ENCODE data around the gene NUAK1. TPM values are rescaled to one million over a fixed set of nuclear protein-coding genes. Genes with fewer than 3 reads are reported as not detected.

Gene NUAK1
- total RNA-seq, 1 experiment from 2014 or later = 10.1 TPM

- H3K79me1 ChIP-seq (ENCODE audit: insufficient read depth, low read depth, low read length, poor library complexity, severe bottlenecking) = no peaks in the 10 kb centered on the region
- H4K91ac ChIP-seq (ENCODE audit: insufficient read length, low read depth, low read length) = no peak overlapping the region
- H3K4me1 ChIP-seq (ENCODE audit: insufficient read depth, low read length) = peaks cover 23% of the 10 kb centered on the region
- peaks cover 16% of the 10 kb centered on the region for H3K23me2 ChIP-seq (ENCODE audit: insufficient read length, low read depth, low read length, poor library complexity, severe bottlenecking)
- H2AFZ ChIP-seq (ENCODE audit: low read length) = no peak overlapping the region
- Mint-ChIP-seq H3K36me3 (ENCODE audit: insufficient read depth in 1 of 3, low read depth in 3 of 3) (no peaks in the 10 kb centered on the region; a peak in 1 of 7 replicates), H3K4me3 (no peak overlapping the region), H3K27me3 (ENCODE audit: low read depth) (peaks cover 13% of the 10 kb centered on the region), H3K27ac (0 out of 7 replicates have a peak overlapping the region, but pooled peaks of 1 of the 3 experiments have one; percentile 3), H3K9me3 (no peaks in the 10 kb centered on the region), H3K4me1 (peaks cover 77 to 78% of the 10 kb centered on the region in 2 experiments)
- no peak overlapping the region for H2BK20ac ChIP-seq (ENCODE audit: low read depth, low read length, poor library complexity, severe bottlenecking)
- H2BK120ac ChIP-seq (ENCODE audit: low read depth, low read length, poor library complexity, severe bottlenecking) = no peak overlapping the region
- H3K18ac ChIP-seq (ENCODE audit: insufficient read length, low read depth, low read length) = no peak overlapping the region
- H4K5ac ChIP-seq (ENCODE audit: insufficient read length, low read depth, low read length) = no peak overlapping the region
- no peak overlapping the region for H3T11ph ChIP-seq (ENCODE audit: low read length)
- no peak overlapping the region for H3K23ac ChIP-seq (ENCODE audit: insufficient read length, low read depth, low read length)
- no peaks in the 10 kb centered on the region for H3K27me3 ChIP-seq (ENCODE audit: insufficient read depth, low read length)
- no peak overlapping the region for H3K27ac ChIP-seq (ENCODE audit: insufficient read length, low read depth, low read length)
- H3K14ac ChIP-seq (ENCODE audit: insufficient read depth, low read length) = no peak overlapping the region
- H3K9ac ChIP-seq (ENCODE audit: extremely low read depth, insufficient read length, low read length) = no peak overlapping the region
- no peak overlapping the region for H3K4ac ChIP-seq (ENCODE audit: low read depth, low read length)
- H4K20me1 ChIP-seq (ENCODE audit: control insufficient read depth, insufficient read depth, insufficient read length) = peaks cover 3% of the 10 kb centered on the region
- no peak overlapping the region for H3K4me2 ChIP-seq (ENCODE audit: insufficient read depth, insufficient read length, low read length)
- H2BK12ac ChIP-seq (ENCODE audit: insufficient read length, low read depth, low read length) = no peak overlapping the region
- H4K8ac ChIP-seq (replicated peaks; ENCODE audit: insufficient read length, low read depth, low read length) = no peak overlapping the region
- no CpG with 5 or more reads among the region's 6 CpGs for WGBS (ENCODE audit: extremely low coverage, insufficient read length, low lambda C conversion rate)
- H3K56ac ChIP-seq (ENCODE audit: insufficient read length, low read depth, low read length) = no peak overlapping the region
- H3K9me3 ChIP-seq (ENCODE audit: control insufficient read depth, low read depth, low read length) = no peaks in the 10 kb centered on the region
- peaks cover 16% of the 10 kb centered on the region; the same call in 1 of the 2 replicates for H3K79me2 ChIP-seq (ENCODE audit: insufficient read depth, low read length)
- no peak for DNase-seq
- no peak overlapping the region for H2BK15ac ChIP-seq (ENCODE audit: low read depth, low read length)
- no peak overlapping the region for H2AK5ac ChIP-seq (ENCODE audit: insufficient read length, low read length)
- TF ChIP-seq, protein P1, sequence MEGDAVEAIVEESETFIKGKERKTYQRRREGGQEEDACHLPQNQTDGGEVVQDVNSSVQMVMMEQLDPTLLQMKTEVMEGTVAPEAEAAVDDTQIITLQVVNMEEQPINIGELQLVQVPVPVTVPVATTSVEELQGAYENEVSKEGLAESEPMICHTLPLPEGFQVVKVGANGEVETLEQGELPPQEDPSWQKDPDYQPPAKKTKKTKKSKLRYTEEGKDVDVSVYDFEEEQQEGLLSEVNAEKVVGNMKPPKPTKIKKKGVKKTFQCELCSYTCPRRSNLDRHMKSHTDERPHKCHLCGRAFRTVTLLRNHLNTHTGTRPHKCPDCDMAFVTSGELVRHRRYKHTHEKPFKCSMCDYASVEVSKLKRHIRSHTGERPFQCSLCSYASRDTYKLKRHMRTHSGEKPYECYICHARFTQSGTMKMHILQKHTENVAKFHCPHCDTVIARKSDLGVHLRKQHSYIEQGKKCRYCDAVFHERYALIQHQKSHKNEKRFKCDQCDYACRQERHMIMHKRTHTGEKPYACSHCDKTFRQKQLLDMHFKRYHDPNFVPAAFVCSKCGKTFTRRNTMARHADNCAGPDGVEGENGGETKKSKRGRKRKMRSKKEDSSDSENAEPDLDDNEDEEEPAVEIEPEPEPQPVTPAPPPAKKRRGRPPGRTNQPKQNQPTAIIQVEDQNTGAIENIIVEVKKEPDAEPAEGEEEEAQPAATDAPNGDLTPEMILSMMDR (conservative IDR thresholded peaks at IDR 0.05) = no peak
- H2BK5ac ChIP-seq (ENCODE audit: insufficient read length, low read length) = no peak overlapping the region
These were observed 3.7 kb downstream of the NUAK1 start for GRCh38 chr12:106135075-106135474.

Measured in H9 (cell line).